Fibroblast of mammary gland (primary cell): ENCODE results near the gene LEMD1.
"Not testable (repeated sequence)": the region's sequence is repeated elsewhere in the genome, so short reads cannot be mapped to it uniquely, and the experiment has no call there.

ENCODE experiments used
- DNase-seq: peaks from one replicate; pipeline ENCODE4 v3.0.0-alpha.2; 2010; ENCODE audit warnings: low read depth
- H3K4me3 ChIP-seq: 2 replicates; pipeline ENCODE4 v1.5.1; 2011; ENCODE audit warnings: low read depth, mild to moderate bottlenecking, low read length, moderate library complexity; ENCODE audit not compliant: control insufficient read depth
- TF ChIP-seq, protein P1 (sequence below): conservative IDR thresholded peaks from 2 replicates; pipeline ENCODE4 v1.5.1; 2011; ENCODE audit warnings: low read depth, low read length, inconsistent platforms; ENCODE audit not compliant: control insufficient read depth, insufficient read depth

Gene LEMD1

GRCh38 chr1:205395616-205396015, 26.2 kb downstream of the LEMD1 start:
- no peak for DNase-seq
- TF ChIP-seq, protein P1, sequence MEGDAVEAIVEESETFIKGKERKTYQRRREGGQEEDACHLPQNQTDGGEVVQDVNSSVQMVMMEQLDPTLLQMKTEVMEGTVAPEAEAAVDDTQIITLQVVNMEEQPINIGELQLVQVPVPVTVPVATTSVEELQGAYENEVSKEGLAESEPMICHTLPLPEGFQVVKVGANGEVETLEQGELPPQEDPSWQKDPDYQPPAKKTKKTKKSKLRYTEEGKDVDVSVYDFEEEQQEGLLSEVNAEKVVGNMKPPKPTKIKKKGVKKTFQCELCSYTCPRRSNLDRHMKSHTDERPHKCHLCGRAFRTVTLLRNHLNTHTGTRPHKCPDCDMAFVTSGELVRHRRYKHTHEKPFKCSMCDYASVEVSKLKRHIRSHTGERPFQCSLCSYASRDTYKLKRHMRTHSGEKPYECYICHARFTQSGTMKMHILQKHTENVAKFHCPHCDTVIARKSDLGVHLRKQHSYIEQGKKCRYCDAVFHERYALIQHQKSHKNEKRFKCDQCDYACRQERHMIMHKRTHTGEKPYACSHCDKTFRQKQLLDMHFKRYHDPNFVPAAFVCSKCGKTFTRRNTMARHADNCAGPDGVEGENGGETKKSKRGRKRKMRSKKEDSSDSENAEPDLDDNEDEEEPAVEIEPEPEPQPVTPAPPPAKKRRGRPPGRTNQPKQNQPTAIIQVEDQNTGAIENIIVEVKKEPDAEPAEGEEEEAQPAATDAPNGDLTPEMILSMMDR = no peak
- H3K4me3 ChIP-seq = no peak overlapping the region

DNA sequence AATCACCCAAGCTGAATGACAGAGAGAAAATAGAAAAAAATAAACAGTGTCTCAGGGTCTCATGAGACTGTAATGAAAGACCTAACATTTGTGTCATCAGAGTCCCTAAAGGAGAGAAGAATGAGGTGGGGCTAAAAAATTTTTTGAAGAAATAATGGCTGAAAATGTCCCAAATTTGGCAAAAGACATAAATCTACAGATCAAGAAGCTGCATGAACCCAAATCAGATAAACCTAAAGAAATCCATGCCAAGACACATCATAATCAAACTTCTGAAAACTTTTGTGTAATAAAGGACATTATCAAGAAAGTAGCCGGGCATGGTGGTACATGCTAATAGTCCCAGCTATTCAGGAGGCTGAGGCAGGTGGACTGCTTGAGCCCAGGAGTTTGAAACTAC, 29.2 kb downstream of the LEMD1 start:
- no peak for DNase-seq
- no peak overlapping the region for H3K4me3 ChIP-seq
- TF ChIP-seq, protein P1 = no peak

GRCh38 chr1:205391386-205391785, 30.5 kb downstream of the LEMD1 start:
- DNase-seq = no peak
- no peak overlapping the region for H3K4me3 ChIP-seq
- TF ChIP-seq, protein P1 = no peak

- no peak overlapping the region for H3K4me3 ChIP-seq
- TF ChIP-seq, protein P1 = no peak
- no peak for DNase-seq
Measured at GRCh38 chr1:205387845-205388244, 34.0 kb downstream of the LEMD1 start.

- DNase-seq, H3K4me3 ChIP-seq: not testable (repeated sequence)
Measured at GRCh38 chr1:205382990-205383389, 38.9 kb downstream of the LEMD1 start.

DNA sequence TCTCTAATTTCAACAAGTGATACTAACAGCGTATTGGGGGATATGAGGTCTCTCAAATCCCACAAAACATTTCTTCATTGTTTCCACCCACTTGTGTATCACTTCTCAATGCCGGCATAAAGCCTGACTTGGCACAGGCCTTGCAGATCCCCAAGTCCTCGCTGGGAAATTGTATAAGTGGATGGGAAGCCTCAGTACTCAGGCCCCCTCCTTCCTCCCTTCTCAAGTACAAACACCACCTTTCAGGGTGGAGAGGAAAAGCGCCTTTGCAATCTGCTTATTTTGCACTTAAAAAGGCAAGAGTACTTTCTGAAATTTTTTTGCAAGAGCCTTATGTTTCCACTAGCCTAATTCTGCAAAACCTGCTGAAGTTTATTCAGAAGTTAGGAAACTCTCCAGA, 39.3 kb downstream of the LEMD1 start:
- no peak for DNase-seq
- no peak overlapping the region for H3K4me3 ChIP-seq
- TF ChIP-seq, protein P1 = no peak

- TF ChIP-seq, protein P1 = no peak
- H3K4me3 ChIP-seq = no peak overlapping the region
- DNase-seq = no peak
Measured at GRCh38 chr1:205381305-205381704, 40.6 kb downstream of the LEMD1 start.
